ENCODE results near the gene CD3D.
"Not testable (repeated sequence)": the region's sequence is repeated elsewhere in the genome, so short reads cannot be mapped to it uniquely, and the experiment has no call there.

CD3D gene

DNA sequence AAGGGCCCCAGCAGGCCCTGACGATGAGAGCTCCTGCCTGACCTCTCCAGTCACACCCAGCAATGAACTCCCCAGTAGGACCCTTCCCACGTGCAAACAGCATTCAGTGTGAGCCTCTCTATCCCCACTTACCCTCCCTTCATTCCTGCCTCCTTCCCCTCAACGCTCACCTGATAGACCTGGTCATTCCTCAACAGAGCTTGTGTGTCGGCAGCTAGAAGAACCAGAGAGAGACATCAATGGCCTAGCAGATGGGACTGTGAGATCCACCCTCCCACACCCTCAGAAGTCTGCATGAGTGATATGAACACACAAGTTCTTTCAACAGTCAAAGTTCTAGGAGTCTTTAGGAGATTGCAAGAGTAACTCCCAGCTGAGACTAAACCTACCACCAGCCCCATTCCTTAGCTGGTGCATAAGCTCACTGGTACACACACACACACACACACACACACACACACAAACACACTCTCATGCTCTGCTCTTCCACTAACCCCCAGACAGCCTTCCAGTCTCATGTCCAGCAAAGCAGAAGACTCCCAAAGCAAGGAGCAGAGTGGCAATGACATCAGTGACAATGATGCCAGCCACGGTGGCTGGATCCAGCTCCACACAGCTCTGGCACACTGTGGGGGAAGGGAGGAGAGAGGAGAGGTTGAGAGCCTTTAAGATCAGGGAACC, 3.1 kb downstream of the CD3D start:
- no peak for DNase-seq (ENCODE audit: low read depth)

DNA sequence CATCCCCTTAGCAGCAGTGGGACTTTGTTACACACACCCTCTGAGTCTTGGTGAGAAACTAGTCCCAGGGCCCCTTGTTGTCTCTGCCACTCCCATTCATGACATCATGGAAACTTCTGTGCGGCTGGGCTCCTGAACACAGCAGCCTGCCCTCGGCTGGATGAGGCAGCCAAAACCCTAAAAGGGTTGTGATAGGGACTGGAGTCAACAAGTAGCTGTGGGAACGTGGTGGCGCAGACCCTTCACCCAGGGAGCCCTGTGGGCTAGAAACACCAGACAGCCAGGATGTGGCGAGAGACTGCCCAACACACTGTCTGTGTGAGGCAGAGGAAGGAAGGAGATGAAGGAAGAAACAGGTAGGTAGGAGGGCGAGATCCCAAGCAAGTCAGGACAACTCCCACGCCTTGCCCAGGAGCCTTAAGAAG, 3.9 kb downstream of the CD3D start:
- DNase-seq (ENCODE audit: low read depth), result no peak

DNA sequence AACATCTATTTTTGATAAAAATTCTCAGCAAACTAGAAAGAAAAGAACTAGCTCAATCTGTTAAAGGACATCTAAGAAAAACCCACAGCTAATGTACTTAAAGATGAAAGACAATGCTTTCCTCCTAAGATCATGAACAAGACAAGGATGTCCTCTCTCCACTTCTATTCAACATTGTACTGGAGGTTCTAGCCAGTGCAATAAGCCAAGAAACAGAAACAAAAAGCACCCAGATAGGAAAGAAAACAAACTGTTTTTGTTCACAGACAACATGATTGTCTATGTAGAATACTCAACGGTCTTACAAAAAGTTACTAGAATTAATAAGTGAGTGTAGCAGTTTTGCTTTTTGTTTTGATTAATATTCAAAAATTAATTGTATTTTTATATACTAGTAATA, 7.8 kb downstream of the CD3D start:
- no peak for DNase-seq (ENCODE audit: low read depth)

DNA sequence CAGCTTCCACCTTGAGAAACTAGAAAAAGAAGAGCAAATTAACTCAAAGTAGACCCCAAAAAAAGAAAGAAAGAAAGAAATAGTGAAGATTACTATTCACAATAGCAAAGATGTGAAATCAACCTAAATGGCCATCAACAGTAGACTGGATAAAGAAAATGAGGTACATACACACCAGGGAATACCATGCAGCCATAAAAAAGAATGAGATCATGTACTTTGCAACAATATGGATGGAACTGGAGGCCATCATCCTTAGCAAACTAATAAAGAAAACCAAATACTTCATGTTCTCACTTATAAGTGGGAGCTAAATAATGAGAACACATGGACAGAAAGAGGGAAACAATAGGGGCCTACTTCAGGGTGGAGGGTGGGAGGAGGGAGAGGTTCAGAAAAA, 13.8 kb downstream of the CD3D start:
- no peak for DNase-seq (ENCODE audit: low read depth)

DNA sequence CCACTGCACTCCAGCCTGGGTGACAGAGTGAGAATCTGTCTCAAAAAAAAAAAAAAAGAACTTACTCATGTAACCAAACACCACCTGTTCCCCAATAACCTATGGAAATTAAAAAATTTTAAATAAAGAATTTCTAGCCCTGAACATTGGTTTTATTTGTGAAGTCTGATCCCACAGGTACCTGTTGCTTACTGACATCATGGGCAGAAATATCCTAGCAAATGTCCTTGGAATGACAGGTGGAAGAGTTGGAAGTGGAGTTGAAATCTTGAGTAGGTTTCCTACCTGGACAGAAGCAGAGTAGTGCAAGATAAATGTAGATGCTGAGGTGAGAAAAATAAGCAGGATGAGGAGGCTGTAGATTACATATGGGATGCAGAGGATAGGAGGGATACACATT, 17.2 kb downstream of the CD3D start:
- DNase-seq (ENCODE audit: low read depth), result no peak

DNA sequence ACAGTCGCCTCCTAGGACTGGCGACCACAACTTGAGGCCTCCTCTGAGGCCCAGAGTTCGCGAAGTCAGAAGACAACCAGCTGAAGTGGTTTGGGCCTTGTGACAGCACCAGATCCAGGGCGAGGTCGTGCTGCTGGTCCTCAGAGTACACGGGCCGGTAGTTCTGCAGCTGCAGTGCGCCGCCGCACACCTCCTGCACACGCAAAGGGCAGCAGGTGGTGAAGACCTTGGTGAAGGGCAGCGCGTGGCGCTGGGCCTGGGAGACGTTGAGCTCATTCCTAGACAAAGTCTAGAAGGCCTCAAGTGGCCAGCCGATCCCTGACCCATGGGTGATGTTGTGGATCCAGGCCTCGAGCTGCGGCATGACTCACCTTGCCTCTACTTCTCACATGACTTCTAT, 19.8 kb downstream of the CD3D start:
- no peak for DNase-seq (ENCODE audit: low read depth)

DNA sequence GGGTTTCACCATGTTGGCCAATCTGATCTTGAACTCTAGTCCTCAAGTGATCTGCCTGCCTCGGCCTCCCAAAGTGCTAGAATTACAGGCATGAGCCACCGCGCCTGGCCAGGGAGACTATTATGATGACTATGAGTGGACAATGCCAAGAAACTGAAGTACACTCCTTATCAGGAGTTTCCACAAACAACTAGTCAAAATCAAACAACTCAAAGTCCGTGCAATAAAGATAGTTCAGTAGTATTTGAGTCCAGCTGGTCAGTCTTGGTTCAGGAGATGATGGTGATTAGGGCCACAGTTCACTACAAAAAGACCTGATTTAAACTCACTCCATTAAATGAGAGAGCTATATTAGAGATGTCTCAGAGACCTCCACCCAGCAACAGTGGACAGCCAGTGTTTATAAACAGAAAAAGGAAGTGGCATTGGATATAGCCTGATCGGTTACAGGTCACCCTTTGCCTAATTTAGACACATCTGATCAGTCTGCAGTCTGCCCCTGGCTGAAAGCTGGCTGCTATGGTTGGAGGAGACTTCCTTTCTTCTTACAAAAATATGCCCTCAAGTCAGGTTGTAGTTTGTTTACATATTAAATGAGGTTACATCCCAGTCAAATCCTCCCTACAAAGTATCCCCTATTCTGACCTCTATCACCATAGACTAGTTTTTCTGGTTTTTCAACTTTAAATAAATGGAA, 21.0 kb downstream of the CD3D start:
- DNase-seq (ENCODE audit: low read depth), result no peak

DNA sequence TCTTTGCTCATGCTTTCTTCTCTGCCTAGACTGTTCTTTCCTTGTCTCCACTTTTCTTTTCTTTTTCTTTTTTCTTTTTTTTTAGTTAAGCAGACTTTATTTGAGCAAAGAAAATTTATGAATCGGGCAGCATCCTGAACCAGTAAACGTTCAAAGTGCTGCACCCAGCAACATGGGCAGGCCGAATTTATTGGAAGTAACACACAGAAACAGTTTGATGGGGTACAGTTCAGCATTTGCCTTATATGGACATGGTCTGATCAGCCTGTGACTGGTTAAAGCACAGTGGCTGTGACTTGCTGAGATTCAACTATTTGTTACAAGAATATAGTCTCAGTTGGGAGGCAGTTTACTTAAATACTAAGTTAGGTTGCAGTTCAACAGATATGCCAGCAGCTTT, 22.0 kb downstream of the CD3D start:
- no peak for DNase-seq (ENCODE audit: low read depth)

DNA sequence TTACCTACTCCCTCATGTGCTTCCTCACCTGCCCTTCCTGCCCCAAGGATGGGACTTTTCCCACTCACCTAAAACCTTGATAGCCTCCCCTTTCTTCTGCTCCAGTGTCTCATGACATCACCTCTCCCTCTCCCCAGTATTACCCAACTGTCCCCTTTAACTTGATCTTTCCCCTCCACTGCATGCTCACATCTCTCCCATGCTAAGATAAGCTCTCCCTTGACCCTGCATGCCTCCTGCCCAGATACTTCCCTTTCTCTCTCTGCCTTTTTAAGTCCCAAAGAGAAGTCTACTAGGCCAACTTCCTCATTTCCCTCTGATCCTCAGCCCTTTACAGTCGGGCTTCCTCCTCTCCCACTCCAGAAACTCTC, 23.2 kb downstream of the CD3D start:
- no peak for DNase-seq (ENCODE audit: low read depth)

DNA sequence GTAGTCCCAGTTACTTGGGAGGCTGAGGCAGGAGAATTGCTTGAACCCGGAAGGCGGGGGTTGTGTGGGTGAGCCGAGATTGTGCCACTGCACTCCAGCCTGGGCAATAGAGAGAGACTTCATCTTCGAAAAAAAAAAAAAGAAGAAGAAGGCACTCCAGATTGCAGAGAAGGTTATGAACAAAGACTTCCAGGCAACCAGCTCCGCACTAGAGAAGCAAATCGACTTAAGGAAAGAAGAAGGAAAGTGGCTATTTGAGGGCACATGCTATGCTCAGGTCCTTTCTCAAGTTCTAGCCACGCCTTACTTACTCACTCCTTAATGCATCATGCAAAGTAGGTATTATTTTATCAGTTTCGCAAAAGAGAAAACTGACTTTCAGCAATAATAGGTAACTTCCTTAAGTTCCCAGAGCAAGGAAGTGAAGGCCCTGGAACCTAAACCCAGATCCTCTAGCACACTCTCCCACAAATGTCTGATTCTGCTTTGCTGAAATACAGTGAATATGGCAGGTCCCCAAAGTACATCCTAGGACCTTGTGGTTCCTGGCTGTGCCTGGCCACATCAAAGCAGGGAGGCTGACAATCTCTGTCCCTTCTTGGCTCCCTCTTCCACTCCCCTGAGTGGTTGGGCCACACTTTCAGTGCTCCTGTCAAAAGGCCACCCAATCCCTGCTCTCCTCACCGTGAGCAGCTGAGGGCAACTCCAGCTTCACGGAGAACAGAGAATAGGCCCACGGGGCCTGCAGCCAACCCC, 23.7 kb downstream of the CD3D start:
- no peak for DNase-seq (ENCODE audit: low read depth)

DNA sequence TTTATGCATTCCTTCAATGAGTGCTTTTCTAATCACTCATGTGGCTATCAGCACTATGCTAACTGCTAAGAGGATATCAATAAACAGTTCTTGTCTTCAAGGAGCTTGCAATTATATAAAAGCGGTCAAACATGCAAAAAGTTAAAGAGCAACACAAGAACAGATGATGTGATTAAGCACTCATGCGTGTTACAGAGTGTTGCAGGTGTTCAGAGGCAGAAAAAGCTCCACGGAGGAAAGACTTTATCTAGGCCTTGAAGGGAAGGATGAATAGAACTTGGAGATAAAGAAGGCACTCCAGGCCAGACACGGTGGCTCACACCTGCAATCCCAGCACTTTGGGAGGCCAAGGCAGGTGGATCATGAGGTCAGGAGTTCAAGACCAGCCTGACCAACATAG, 24.4 kb downstream of the CD3D start:
- no peak for DNase-seq (ENCODE audit: low read depth)

DNA sequence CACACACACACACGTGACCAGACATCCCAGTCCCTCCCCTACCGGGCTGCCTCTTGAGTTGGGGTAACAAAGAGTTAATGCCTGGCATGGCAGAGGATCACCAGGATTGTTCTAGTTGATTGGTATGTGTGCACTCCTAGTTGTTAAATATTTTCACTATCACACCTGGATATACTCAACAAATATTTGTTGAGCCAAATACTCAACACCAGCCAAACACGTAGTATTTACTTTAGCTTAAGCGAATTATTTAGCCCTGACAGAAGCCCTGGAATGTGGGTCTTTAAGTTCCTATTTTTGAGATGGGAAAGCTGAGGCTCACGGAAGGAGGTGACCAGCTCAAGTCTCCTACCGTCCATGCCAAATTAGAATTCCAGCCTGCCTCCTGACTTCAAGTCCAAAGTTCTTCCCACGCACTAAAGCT, 27.5 kb downstream of the CD3D start:
- DNase-seq (ENCODE audit: low read depth), result no peak

DNA sequence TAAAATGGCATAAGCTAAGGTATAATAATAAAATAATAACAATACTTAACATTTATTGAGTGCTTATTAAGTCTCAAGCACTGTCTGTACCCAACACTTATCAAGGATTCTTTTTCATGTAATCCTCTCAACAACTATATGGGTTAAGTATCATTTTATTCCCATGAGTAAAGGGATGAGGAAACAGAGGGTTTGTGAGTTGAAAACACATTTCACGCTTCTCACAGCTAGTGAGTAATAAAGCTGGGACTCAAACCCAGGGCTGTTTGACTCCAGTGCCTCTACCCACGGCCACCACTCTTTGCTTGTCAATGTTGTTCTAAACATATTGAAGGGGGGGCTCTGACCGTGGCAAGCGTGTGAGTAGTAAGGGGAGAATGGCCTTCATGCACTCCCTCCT, 29.3 kb downstream of the CD3D start:
- DNase-seq (ENCODE audit: low read depth), result no peak

DNA sequence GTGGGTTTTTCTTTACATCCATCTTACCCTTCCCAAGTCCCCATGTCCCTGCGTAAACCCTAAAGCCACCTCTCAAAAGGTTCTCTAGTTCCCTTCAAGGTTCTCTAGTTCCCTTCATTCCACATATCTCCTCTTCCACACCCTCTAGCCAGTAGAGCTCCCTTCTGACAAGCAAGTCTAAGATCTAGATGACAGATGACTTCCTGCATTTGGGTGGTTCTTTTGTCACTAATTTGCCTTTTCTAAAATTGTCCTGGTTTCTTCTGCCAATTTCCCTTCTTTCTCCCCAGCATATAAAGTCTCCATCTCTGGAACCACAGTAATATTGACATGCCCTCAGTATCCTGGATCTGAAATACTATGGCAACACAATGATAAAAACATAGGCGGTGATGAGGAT, 30.2 kb downstream of the CD3D start:
- DNase-seq (ENCODE audit: low read depth), result no peak

DNA sequence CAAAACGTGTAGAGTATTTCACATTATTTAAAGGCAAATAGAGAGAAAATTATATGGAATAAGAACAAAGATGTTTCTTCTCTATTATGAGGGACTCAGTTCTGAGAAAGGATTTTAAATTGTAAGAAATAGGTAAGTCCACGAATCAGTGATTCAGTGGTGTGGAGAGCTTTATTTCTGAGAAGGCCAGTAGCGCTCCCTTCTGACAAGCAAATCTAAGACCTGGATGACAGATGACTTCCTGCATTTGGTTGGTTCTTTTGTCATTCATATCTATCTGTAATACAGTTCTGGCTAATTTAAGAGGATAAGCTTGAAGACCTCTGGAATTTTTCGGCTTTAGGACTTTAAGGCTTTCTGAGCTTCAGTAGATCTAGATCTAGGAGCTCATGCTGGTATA, 31.0 kb downstream of the CD3D start:
- no peak for DNase-seq (ENCODE audit: low read depth)

DNA sequence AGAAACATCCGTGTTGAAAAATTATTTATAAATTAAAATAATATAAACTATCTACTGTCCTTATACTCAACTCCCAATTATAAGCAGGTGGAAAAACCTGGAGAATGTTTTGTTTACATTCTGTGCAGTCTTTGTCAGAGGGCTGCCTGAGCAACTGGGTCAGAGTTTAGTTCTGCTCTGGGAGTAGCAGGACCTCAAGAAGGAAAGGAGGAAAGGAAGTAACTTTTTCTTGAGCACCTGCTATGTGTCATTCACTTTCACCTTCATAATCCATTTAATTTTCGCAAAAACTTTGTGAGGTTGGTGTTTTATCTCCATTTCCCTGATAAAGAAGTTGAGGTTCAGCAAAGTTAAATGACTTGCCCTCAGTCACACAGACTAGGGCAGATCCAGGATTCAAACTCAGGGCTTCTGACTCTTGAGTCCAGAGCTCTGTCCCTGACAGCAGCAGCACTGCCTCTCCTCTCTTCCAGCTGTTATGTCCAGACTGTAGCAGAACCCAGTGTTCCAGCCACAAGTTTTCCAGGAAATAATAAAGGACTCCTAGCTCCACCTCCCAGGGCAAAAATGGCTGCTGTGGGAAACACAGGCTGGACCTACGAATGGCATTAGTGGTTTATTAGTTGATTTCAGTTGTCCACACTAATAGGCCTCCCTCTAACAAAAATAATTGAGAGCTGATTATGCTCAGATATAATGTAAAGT, 31.6 kb downstream of the CD3D start:
- no peak for DNase-seq (ENCODE audit: low read depth)

DNA sequence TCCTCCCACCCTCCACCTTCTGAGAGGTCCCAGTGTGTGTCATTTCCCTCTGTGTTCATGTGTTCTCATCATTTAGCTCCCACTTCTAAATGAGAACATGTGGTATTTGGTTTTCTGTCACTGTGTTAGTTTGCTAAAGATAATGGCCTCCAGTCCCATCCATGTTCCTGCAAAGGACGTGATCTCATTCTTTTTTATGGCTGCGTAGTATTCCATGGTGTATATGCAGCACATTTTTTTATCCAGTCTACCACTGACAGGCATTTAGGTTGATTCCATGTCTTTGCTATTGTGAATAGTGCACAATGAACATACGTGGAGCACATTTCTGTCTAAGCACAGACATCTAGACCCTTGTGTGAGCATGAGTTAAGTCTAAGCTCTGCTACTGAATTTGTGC, 32.2 kb downstream of the CD3D start:
- no peak for DNase-seq (ENCODE audit: low read depth)

DNA sequence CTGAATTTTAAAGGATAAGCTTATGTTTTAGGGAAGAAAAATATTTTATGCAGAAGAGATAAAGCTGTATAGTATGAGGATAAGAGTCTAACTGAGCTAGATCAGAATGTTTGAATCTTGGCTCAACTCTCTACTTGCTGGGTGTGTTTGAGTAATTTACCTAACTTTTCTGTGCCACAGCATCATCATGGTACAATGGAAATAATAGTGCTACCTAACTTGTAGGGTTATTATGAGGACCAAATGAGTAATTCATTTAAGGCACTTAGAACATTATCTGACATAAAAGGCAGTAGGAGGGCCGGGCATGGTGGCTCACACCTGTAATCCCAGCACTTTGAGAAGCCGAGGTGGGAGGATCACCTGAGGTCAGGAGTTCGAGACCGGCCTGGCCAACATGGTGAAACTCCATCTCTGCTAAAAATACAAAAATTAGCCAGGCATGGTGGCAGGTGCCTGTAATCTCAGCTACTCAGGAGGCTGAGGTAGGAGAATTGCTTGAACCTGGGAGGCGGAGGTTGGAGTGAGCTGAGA, 33.4 kb downstream of the CD3D start:
- not testable (repeated sequence) for DNase-seq (ENCODE audit: low read depth)

DNA sequence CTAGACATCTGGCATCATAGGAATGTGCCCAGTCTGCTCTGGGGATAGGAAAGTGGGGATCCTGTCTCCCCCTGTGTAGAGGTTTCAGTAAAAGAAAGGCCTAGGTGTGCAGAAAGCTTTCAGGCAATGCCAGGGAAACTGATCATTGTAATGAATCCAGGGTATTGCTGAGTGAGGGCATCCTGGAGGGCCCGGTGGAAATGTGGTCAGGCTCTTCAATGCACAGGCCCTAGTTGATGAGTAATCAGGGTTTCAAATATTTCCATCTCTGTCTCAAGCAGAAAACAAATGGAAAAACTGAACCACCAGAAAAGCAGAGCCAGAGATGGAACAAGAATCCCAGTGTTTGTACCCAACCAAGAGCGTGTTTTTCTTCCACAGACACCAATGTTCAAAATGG, 35.9 kb downstream of the CD3D start:
- no peak for DNase-seq (ENCODE audit: low read depth)

DNA sequence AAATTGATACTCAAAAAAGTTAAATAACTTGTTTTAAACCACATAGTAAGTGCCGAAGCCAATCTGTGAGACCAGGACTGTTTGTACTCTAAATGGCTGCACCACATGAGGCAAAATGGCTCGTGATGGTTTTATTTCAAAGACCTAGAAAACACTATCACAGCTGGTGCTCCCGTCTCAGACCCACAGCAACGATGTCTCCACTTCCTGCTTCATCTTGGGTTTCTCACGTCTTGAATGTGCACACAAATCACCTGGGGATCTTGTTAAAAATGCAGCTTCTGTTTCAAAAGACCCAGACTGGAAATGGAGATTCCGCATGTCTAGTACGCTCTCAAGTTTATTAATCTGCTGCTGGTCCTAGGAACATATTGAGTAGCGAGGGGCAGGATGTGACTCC, 36.8 kb downstream of the CD3D start:
- no peak for DNase-seq (ENCODE audit: low read depth)

DNA sequence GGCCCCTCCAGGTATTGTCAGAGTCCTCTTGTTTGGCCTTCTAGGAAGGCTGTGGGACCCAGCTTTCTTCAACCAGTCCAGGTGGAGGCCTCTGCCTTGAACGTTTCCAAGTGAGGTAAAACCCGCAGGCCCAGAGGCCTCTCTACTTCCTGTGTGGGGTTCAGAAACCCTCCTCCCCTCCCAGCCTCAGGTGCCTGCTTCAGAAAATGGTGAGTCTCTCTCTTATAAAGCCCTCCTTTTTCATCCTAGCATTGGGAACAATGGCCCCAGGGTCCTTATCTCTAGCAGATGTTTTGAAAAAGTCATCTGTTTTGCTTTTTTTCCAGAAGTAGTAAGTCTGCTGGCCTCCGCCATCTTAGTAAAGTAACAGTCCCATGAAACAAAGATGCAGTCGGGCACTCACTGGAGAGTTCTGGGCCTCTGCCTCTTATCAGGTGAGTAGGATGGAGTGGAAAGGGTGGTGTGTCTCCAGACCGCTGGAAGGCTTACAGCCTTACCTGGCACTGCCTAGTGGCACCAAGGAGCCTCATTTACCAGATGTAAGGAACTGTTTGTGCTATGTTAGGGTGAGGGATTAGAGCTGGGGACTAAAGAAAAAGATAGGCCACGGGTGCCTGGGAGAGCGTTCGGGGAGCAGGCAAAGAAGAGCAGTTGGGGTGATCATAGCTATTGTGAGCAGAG, 37.8 kb downstream of the CD3D start, which contains the start of gene CD3E:
Gene CD3E (plus strand): TSS at position 163 of the 681 bp plus-strand sequence. CDS start 223 bp downstream, at position 386.
- no peak for DNase-seq (ENCODE audit: low read depth)

DNA sequence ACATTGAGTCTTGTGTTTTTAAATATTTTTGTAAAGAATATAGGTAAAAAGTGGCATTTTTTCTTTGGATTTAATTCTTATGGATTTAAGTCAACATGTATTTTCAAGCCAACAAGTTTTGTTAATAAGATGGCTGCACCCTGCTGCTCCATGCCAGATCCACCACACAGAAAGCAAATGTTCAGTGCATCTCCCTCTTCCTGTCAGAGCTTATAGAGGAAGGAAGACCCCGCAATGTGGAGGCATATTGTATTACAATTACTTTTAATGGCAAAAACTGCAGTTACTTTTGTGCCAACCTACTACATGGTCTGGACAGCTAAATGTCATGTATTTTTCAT, 38.3 kb downstream of the CD3D start:
- DNase-seq (ENCODE audit: low read depth), result no peak

All from GM04503 (cell line).